ENCODE data around the gene BMPER.

- TF ChIP-seq CTCF (IDR thresholded peaks at IDR 0.05), result no peak
- TF ChIP-seq POLR2A (IDR thresholded peaks at IDR 0.05), result no peak
Measured at GRCh38 chr7:34044734-34045353, 139.5 kb downstream of the BMPER start.

Data from testis (tissue), 2 donors.